OCI-LY3 (cell line): ENCODE data around the gene HSD17B10.

Source experiments
- H2AFZ ChIP-seq: fragments of 200-600, 300-600 bp; shearing (Covaris generic); 2 replicates; pipeline ENCODE4 v1.6.0; 2014; ENCODE audit warnings: antibody characterized with exemption, low read depth, low read length
- H3K27ac ChIP-seq: fragments of 200-600, 300-600 bp; sonication (generic); 2 replicates; pipeline ENCODE4 v1.5.1; 2014; ENCODE audit warnings: mild to moderate bottlenecking, low read length, moderate library complexity, mixed read lengths
- H3K27me3 ChIP-seq: fragments of 200-600, 300-600 bp; sonication (generic); 2 replicates; pipeline ENCODE4 v1.6.1; 2014; ENCODE audit warnings: low read depth, low read length, mixed read lengths
- H3K36me3 ChIP-seq: fragments of 200-600, 300-600 bp; sonication (generic); replicated peaks from 2 replicates; pipeline ENCODE3; 2014; ENCODE audit warnings: low read depth, low read length, mixed read lengths
- H3K4me1 ChIP-seq: fragments of 300-600, 200-600 bp; sonication (generic); 2 replicates; pipeline ENCODE4 v1.6.1; 2014; ENCODE audit warnings: low read length, mixed read lengths
- H3K4me2 ChIP-seq: fragments of 200-600, 300-600 bp; sonication (generic); 2 replicates; pipeline ENCODE4 v1.6.1; 2014; ENCODE audit warnings: low read length, mixed read lengths
- H3K4me3 ChIP-seq: fragments of 300-600, 200-600 bp; sonication (generic); 2 replicates; pipeline ENCODE4 v1.5.1; 2014; ENCODE audit warnings: antibody characterized with exemption, mild to moderate bottlenecking, low read length, moderate library complexity
- H3K79me2 ChIP-seq: fragments of 300-600, 200-600 bp; shearing (Covaris generic); 2 replicates; pipeline ENCODE4 v1.6.1; 2014; ENCODE audit warnings: mild to moderate bottlenecking, low read length, mixed read lengths
- H3K9ac ChIP-seq: fragments of 300-600, 200-600 bp; shearing (Covaris generic); 2 replicates; pipeline ENCODE4 v1.6.0; 2014; ENCODE audit warnings: mild to moderate bottlenecking, low read length, moderate library complexity
- H3K9me3 ChIP-seq: fragments of 200-600, 300-600 bp; shearing (Covaris generic); 2 replicates; pipeline ENCODE4 v1.6.1; 2014; ENCODE audit warnings: low read length, mixed read lengths; ENCODE audit not compliant: insufficient read depth
- H4K20me1 ChIP-seq: fragments of 200-600, 300-600 bp; sonication (generic); 2 replicates; pipeline ENCODE4 v1.6.1; 2016; ENCODE audit warnings: low read length, mixed read lengths; ENCODE audit not compliant: insufficient read depth
- CTCF ChIP-seq: fragments of 200-600, 300-600 bp; sonication (generic); IDR thresholded peaks from 2 replicates; pipeline ENCODE4 v1.5.1; 2014; ENCODE audit warnings: antibody characterized with exemption, low read length, low read depth
- EZH2phosphoT487 ChIP-seq: fragments of 200-600 bp; shearing (Covaris generic); IDR thresholded peaks from 2 replicates; pipeline ENCODE4 v1.6.1; 2018; ENCODE audit warnings: antibody characterized with exemption, mixed run types, low read depth

The HSD17B10 gene

DNA sequence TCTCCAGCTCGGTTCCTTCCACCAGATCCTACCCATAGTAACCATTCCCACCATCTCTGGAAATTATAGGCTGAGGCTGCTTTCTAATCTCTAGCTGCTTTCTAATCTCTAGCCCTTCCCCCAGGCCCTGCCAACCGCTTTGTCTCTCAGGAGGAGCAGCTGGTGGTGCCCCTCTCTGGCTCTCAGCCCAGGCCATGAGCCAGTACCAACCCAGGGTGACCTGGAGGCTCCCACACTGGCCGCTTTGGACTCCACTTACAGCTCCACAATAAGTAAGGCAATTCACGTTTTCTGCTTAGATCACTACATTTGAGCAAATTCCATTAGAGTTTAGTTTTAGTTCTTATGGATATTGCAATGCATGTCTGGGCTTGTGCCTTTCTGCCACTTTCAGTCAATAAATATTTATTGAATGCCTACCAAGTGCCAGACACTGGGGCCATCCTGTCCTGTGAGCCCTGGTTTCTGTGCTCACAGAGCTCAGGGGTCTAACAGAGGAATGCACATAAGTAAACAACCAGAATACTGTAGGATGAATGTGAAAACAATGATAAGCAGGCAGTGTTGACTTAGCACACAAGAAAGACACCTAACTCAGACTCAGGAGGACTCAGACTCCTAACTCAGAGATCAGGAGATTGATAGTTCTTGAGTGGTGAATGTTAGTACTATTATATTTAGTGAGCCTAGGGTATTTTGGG, 50.6 kb downstream of the HSD17B10 start:
- peaks cover 48% of the 10 kb centered on the region for H3K36me3 ChIP-seq
- TF ChIP-seq CTCF: no peak
- no peak for TF ChIP-seq EZH2phosphoT487

More for the DNA sequence above, 50.6 kb downstream of the HSD17B10 start:
- Histone ChIP-seq H3K4me3 (no peak overlapping the region), H4K20me1 (no peaks in the 10 kb centered on the region), H3K9me3 (no peaks in the 10 kb centered on the region), H3K4me2 (no peak overlapping the region), H3K79me2 (no peaks in the 10 kb centered on the region), H3K27me3 (no peaks in the 10 kb centered on the region), H3K4me1 (no peaks in the 10 kb centered on the region), H2AFZ (no peak overlapping the region), H3K9ac (no peak overlapping the region), H3K27ac (no peak overlapping the region)
